Upper lobe of left lung (tissue), 6 donors: ENCODE data around the gene PRSS33. TPM values are rescaled to one million over a fixed set of nuclear protein-coding genes. Genes with fewer than 3 reads are reported as not detected.

Experiments used
- ATAC-seq, 2 donors: fragments of 200-7000 bp; cut with Tn5 transposase; one replicate each; pipeline ENCODE4 v1.9.1; 2022; ENCODE audit warnings: mild to moderate bottlenecking in 2 of 2, moderate library complexity in 2 of 2; ENCODE audit not compliant: low FRiP score in 2 of 2
- DNase-seq, 2 donors: peaks; one replicate each; pipeline ENCODE4 v3.0.0-alpha.2; 2019 to 2020
- H3K27ac ChIP-seq, 4 donors: fragments of 200-600 bp; sonication (generic); one replicate each; pipeline ENCODE4 v1.5.1; 2016 to 2019
- H3K27me3 ChIP-seq, 4 donors: fragments of 200-600 bp; sonication (generic); one replicate each; pipeline ENCODE4 v1.5.1; 2017 to 2019
- H3K36me3 ChIP-seq, 4 donors: fragments of 200-600 bp; sonication (generic); one replicate each; pipeline ENCODE4 v1.5.1; 2016 to 2019
- H3K4me1 ChIP-seq, 4 donors: fragments of 200-600 bp; sonication (generic); one replicate each; pipeline ENCODE4 v1.5.1; 2018 to 2019
- H3K4me3 ChIP-seq, 4 donors: fragments of 200-600 bp; sonication (generic); one replicate each; pipeline ENCODE4 v1.5.1; 2017 to 2019; ENCODE audit warnings: mild to moderate bottlenecking in 2 of 4, moderate library complexity in 1 of 4
- H3K9me3 ChIP-seq, 4 donors: fragments of 200-600 bp; sonication (generic); one replicate each; pipeline ENCODE4 v1.5.1; 2018 to 2019
- CTCF ChIP-seq, 6 experiments: fragments of 450-650 bp in 4 of 6; fragments of 200-600 bp in 2 of 6; sonication (generic) in 2 of 6; IDR thresholded peaks; one replicate each; pipeline ENCODE4 v1.5.1; 2016 to 2019; ENCODE audit warnings: antibody characterized with exemption in 6 of 6
- EP300 ChIP-seq, 4 donors: sonication (generic); formaldehyde crosslinking; IDR thresholded peaks; one replicate each; pipeline ENCODE4 v1.5.1; 2017; ENCODE audit warnings: antibody characterized with exemption in 4 of 4, control low read depth in 2 of 4
- POLR2A ChIP-seq, 4 donors: fragments of 450-650 bp; IDR thresholded peaks; one replicate each; pipeline ENCODE4 v1.5.1; 2016 to 2017; ENCODE audit warnings: antibody characterized with exemption in 4 of 4, mild to moderate bottlenecking in 2 of 4
- POLR2AphosphoS5 ChIP-seq, 2 donors: sonication (generic); formaldehyde crosslinking; IDR thresholded peaks; one replicate each; pipeline ENCODE4 v1.5.1; 2017; ENCODE audit warnings: antibody characterized with exemption in 2 of 2
- WGBS, 2 donors: methylation state at CpG; one replicate each; pipeline ENCODE4 v1.1.5; 2017 to 2018; 5-methylcytosine and 5-hydroxymethylcytosine counted together
- total RNA-seq, 6 donors: library from RNA; depleted of rRNA in 4 of 6; stranded (reverse); fragments of >200 nt in 4 of 6; gene quantifications; one replicate each; pipeline versions ENCODE4 v1.1.0 to v1.2.1, GENCODE V29; 2016 to 2021
- donor health status: DM: no; HTN: no; CAD: no; lungs with moderate emphysema.
- donor health status: DM: no; HTN: yes; CAD: no; lungs with severe emphysema.

Gene PRSS33
- total RNA-seq, 6 donors from 2014 or later = 0.20 to 0.92 TPM; not detected in 4

DNA sequence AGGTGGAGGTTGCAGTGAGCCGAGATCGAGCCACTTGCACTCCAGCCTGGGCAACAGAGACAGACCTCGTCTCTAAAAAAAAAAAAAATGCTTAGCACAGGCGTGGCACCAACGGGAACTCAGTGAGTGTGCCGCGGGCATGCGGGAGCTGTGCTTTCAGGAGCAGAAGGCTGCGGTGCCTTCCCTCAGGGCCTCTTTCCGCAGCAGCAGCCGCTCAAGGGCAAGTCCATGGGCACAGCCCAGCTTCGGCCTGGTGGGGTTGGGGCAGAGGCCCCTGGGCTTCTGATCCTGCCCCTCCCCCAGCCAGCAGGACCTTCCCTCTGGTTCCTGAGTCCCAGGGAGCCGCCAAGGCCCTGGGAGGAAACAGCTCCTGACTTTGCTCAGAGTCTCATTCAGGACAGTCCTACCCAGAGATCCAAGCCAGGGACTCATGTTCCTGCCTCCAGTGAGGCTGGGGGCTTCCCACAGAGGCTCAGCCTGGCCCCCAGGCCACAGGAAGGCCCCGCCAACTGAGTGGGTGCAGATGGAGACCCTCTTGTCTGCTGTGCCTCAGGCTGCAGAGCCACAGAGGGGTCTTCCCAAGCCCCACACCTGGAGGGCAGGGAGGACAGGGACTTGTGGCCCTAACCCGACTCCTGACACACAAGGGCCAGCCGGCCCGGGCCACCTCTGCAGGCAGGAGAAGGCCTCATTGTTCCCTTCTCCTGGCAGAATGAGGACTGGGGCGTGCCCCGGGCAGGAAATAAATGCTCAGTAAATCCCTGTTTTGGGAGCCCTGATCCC lies 39.4 kb upstream of the PRSS33 start:
- 74 to 75% methylated on average over 13 to 16 of the region's 19 CpGs for WGBS, 2 donors
- Histone ChIP-seq H3K4me3 (no peak overlapping the region), H3K27ac (no peak overlapping the region), H3K27me3 (no peaks in the 10 kb centered on the region), H3K36me3 (no peaks in the 10 kb centered on the region), H3K9me3 (no peaks in the 10 kb centered on the region), H3K4me1 (peaks cover 0 to 12% (median 4%) of the 10 kb centered on the region in 4 donors)
- ATAC-seq (no peak), DNase-seq (no peak)
- TF ChIP-seq POLR2AphosphoS5 (IDR thresholded peaks at IDR 0.05) = no peak
- no peak for TF ChIP-seq CTCF (IDR thresholded peaks at IDR 0.05)
- no peak for TF ChIP-seq POLR2A (IDR thresholded peaks at IDR 0.05)
- TF ChIP-seq EP300 (IDR thresholded peaks at IDR 0.05) = no peak

DNA sequence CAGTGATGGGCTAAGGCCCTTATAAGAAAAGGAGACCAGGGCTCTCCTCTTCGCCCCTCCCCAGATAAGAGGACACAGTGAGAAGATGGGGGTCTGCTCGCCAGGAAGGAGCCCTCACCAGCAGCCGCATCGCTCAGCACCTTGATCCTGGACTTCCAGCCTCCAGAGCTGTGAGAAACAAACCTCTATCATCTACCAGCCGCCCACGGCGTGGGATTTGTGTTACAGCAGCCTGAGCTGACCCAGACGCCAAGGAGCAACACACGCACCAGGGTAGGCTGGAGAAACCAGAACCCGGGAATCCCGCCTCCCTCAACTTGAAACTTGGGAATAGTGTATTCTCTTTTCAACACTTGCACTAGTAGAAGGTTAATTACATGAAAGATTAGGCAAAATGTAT lies 38.5 kb upstream of the PRSS33 start:
- TF ChIP-seq EP300 (IDR thresholded peaks at IDR 0.05) = no peak
- no peak for TF ChIP-seq CTCF (IDR thresholded peaks at IDR 0.05)
- TF ChIP-seq POLR2AphosphoS5 (IDR thresholded peaks at IDR 0.05) = no peak
- 76 to 83% methylated on average over 10 to 11 of the region's 11 CpGs for WGBS, 2 donors
- Histone ChIP-seq H3K27ac (no peak overlapping the region), H3K4me1 (peaks cover 0 to 12% (median 4%) of the 10 kb centered on the region in 4 donors), H3K9me3 (no peaks in the 10 kb centered on the region), H3K4me3 (no peak overlapping the region), H3K36me3 (no peaks in the 10 kb centered on the region), H3K27me3 (no peaks in the 10 kb centered on the region)
- DNase-seq (no peak), ATAC-seq (no peak)

- peaks cover 0 to 7% (median 3%) of the 10 kb centered on the region in 4 donors for H3K4me1 ChIP-seq
- H3K27ac ChIP-seq = no peak overlapping the region
- ATAC-seq (no peak), DNase-seq (peak in 1 of 2 donors; percentile 83)
- H3K9me3 ChIP-seq = no peaks in the 10 kb centered on the region
- 75 to 78% methylated on average over 18 to 26 of the region's 26 CpGs for WGBS, 2 donors
- H3K36me3 ChIP-seq = no peaks in the 10 kb centered on the region
- no peaks in the 10 kb centered on the region for H3K27me3 ChIP-seq
- H3K4me3 ChIP-seq = no peak overlapping the region
- TF ChIP-seq EP300 (IDR thresholded peaks at IDR 0.05) = no peak
- no peak for TF ChIP-seq CTCF (IDR thresholded peaks at IDR 0.05)
- no peak for TF ChIP-seq POLR2A (IDR thresholded peaks at IDR 0.05)
- TF ChIP-seq POLR2AphosphoS5 (IDR thresholded peaks at IDR 0.05) = no peak
These were observed 37.8 kb upstream of the PRSS33 start for GRCh38 chr16:2825049-2825742.

DNA sequence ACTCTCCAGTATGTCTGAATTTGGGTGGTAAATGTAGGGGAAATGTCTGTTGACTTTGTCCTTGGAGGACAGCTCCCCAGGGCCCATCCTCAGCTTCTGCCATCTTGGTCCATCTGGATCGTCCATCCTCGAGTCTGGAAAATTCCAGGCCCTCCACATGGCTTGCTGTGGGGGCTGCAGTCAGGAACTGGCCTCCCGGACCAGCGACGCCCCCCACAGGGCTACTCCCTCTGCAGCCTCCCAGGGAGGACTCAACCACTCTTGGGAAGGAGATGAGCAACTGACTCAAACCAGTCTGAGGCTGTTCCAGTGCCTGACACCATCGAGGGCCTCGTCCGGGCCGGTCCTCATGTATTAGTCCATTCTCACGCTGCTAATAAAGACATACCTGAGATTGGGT lies 37.3 kb upstream of the PRSS33 start:
- H3K36me3 ChIP-seq = no peaks in the 10 kb centered on the region
- DNase-seq = no peak
- peaks cover 0 to 4% (median under 1%) of the 10 kb centered on the region in 4 donors for H3K4me1 ChIP-seq
- no peak overlapping the region for H3K4me3 ChIP-seq
- no peaks in the 10 kb centered on the region for H3K9me3 ChIP-seq
- TF ChIP-seq EP300 (IDR thresholded peaks at IDR 0.05) (no peak), CTCF (IDR thresholded peaks at IDR 0.05) (no peak), POLR2AphosphoS5 (IDR thresholded peaks at IDR 0.05) (no peak), POLR2A (IDR thresholded peaks at IDR 0.05) (no peak)
- WGBS, 2 donors = 76 to 89% methylated on average over 8 to 10 of the region's 10 CpGs
- H3K27ac ChIP-seq = no peak overlapping the region
- no peak for ATAC-seq
- H3K27me3 ChIP-seq = no peaks in the 10 kb centered on the region
